ENCODE measurements around the gene JAM2. TPM values are rescaled to one million over a fixed set of nuclear protein-coding genes. Genes with fewer than 3 reads are reported as not detected.

JAM2 gene
- total RNA-seq, 2 donors from 2014 or later = 0.48 to 1.7 TPM

DNA sequence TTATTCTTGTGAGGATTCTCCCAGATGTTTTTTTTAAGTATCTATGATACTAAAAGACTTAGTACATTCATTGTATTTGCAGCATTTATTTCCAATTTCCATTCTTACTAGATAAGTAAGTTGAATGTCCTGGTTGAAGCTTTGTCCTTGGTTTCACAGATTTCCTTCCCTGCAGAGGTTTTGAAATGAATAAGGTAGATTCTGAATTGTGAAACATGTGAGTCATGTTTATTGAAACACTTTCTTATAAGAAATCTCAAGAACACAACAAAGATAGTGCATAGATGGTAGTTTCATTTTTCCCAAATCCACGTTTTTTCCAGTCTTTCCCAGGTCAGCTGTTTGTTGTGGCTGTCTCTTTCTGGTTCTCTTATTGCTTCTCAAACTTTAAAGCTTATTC is 120.5 kb downstream of the JAM2 start:
- TF ChIP-seq, protein P1, sequence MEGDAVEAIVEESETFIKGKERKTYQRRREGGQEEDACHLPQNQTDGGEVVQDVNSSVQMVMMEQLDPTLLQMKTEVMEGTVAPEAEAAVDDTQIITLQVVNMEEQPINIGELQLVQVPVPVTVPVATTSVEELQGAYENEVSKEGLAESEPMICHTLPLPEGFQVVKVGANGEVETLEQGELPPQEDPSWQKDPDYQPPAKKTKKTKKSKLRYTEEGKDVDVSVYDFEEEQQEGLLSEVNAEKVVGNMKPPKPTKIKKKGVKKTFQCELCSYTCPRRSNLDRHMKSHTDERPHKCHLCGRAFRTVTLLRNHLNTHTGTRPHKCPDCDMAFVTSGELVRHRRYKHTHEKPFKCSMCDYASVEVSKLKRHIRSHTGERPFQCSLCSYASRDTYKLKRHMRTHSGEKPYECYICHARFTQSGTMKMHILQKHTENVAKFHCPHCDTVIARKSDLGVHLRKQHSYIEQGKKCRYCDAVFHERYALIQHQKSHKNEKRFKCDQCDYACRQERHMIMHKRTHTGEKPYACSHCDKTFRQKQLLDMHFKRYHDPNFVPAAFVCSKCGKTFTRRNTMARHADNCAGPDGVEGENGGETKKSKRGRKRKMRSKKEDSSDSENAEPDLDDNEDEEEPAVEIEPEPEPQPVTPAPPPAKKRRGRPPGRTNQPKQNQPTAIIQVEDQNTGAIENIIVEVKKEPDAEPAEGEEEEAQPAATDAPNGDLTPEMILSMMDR (conservative IDR thresholded peaks at IDR 0.05) = no peak
- no peaks in the 10 kb centered on the region for H3K9me3 ChIP-seq (ENCODE audit: control insufficient read depth, low read length)
- H3K9ac ChIP-seq (ENCODE audit: extremely low read depth, low read length, poor library complexity, severe bottlenecking) = no peak overlapping the region
- Mint-ChIP-seq H3K27ac (no peak overlapping the region), H3K9me3 (no peaks in the 10 kb centered on the region), H3K4me3 (no peak overlapping the region), H3K36me3 (ENCODE audit: low read depth) (peaks cover 43% of the 10 kb centered on the region), H3K4me1 (no peaks in the 10 kb centered on the region), H3K27me3 (ENCODE audit: insufficient read depth) (no peaks in the 10 kb centered on the region)
- no peak for DNase-seq
- 100% methylated on average over 1 of the region's 1 CpG; no CpG with 5 or more reads in 1 of the 2 experiments for WGBS, 2 experiments (ENCODE audit: insufficient coverage in 1 of 2, insufficient read length in 1 of 2)
- H3K27ac ChIP-seq (ENCODE audit: low read depth, low read length) = no peak overlapping the region
- no peaks in the 10 kb centered on the region for H3K27me3 ChIP-seq (ENCODE audit: control insufficient read depth, insufficient read depth, low read length, poor library complexity, severe bottlenecking)
- peaks cover 81% of the 10 kb centered on the region for H3K36me3 ChIP-seq (ENCODE audit: control insufficient read depth, insufficient read depth, low read length)
- no peaks in the 10 kb centered on the region for H3K4me1 ChIP-seq (ENCODE audit: control insufficient read depth, insufficient read depth, low read length)
- H3K4me3 ChIP-seq (ENCODE audit: low read length) = no peak overlapping the region

DNA sequence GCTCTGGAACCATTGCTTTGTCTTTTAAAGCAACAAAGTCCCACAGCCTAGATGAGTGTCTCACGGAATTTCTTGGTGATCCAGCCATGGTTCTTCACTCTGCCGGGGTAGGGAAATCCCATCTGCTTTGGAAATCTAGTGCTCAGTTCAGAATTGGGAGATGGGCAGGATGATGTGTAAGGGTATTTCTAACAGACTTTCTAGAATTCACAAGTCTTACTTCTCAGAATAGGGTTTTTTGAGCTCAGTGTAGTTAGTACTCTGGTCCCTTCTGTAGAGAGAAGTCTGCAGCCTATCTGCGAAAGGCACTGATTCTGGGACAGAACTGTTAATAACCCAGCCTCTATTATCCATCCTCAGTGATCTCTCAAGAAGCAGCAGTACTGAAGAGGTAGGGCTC is 121.0 kb downstream of the JAM2 start:
- Mint-ChIP-seq H3K27ac (no peak overlapping the region), H3K36me3 (ENCODE audit: low read depth) (peaks cover 46% of the 10 kb centered on the region), H3K4me3 (no peak overlapping the region), H3K4me1 (no peaks in the 10 kb centered on the region), H3K9me3 (no peaks in the 10 kb centered on the region), H3K27me3 (ENCODE audit: insufficient read depth) (no peaks in the 10 kb centered on the region)
- H3K36me3 ChIP-seq (ENCODE audit: control insufficient read depth, insufficient read depth, low read length) = peaks cover 83% of the 10 kb centered on the region
- H3K4me1 ChIP-seq (ENCODE audit: control insufficient read depth, insufficient read depth, low read length) = no peaks in the 10 kb centered on the region
- WGBS, 2 experiments (ENCODE audit: insufficient coverage in 1 of 2, insufficient read length in 1 of 2) = 92 to 100% methylated on average over 1 to 3 of the region's 3 CpGs
- H3K27me3 ChIP-seq (ENCODE audit: control insufficient read depth, insufficient read depth, low read length, poor library complexity, severe bottlenecking) = no peaks in the 10 kb centered on the region
- no peak for DNase-seq
- no peak overlapping the region for H3K9ac ChIP-seq (ENCODE audit: extremely low read depth, low read length, poor library complexity, severe bottlenecking)
- no peak overlapping the region for H3K4me3 ChIP-seq (ENCODE audit: low read length)
- TF ChIP-seq, protein P1 (conservative IDR thresholded peaks at IDR 0.05) = no peak
- H3K9me3 ChIP-seq (ENCODE audit: control insufficient read depth, low read length) = no peaks in the 10 kb centered on the region
- H3K27ac ChIP-seq (ENCODE audit: low read depth, low read length) = no peak overlapping the region

DNA sequence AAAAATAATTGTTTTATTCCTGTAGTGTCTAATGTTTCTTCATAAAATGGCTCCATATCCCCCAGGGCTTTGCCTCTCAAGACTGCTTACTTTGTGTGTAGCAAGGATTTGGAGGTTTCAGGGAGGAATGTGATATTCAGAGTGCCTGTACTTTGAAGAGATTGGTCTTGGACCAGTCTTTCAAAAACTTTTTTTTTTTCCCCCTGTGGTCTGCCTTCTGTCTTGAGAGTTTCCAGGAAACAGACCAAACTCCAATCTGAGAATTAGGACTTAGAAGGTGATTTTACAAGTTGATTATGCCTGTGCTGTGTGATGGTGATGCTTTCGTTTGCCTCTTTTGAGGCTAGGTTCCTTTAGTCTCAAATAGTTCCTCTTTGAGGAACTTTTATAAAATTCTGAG is 121.6 kb downstream of the JAM2 start:
- Histone ChIP-seq H3K9ac (ENCODE audit: extremely low read depth, low read length, poor library complexity, severe bottlenecking) (no peak overlapping the region), H3K27ac (ENCODE audit: low read depth, low read length) (no peak overlapping the region), H3K27me3 (ENCODE audit: control insufficient read depth, insufficient read depth, low read length, poor library complexity, severe bottlenecking) (no peaks in the 10 kb centered on the region), H3K4me1 (ENCODE audit: control insufficient read depth, insufficient read depth, low read length) (no peaks in the 10 kb centered on the region), H3K4me3 (ENCODE audit: low read length) (no peak overlapping the region), H3K9me3 (ENCODE audit: control insufficient read depth, low read length) (no peaks in the 10 kb centered on the region), H3K36me3 (ENCODE audit: control insufficient read depth, insufficient read depth, low read length) (peaks cover 83% of the 10 kb centered on the region)
- WGBS, 2 experiments (ENCODE audit: insufficient coverage in 1 of 2, insufficient read length in 1 of 2) = 100% methylated on average over 1 of the region's 1 CpG; no CpG with 5 or more reads in 1 of the 2 experiments
- Mint-ChIP-seq H3K27ac (no peak overlapping the region), H3K27me3 (ENCODE audit: insufficient read depth) (no peaks in the 10 kb centered on the region), H3K4me3 (no peak overlapping the region), H3K4me1 (no peaks in the 10 kb centered on the region), H3K36me3 (ENCODE audit: low read depth) (peaks cover 46% of the 10 kb centered on the region), H3K9me3 (no peaks in the 10 kb centered on the region)
- DNase-seq = no peak
- TF ChIP-seq, protein P1 (conservative IDR thresholded peaks at IDR 0.05) = no peak

Measured in endodermal cell (in vitro differentiated cells).